GM19193 (cell line): ENCODE measurements around the gene GRM1.

Source experiments
- POLR2A ChIP-seq: IDR thresholded peaks from 4 replicates; pipeline ENCODE4 v1.6.1; 2011; ENCODE audit not compliant: insufficient read depth, insufficient read length; ENCODE audit errors: extremely low read depth

Gene GRM1

DNA sequence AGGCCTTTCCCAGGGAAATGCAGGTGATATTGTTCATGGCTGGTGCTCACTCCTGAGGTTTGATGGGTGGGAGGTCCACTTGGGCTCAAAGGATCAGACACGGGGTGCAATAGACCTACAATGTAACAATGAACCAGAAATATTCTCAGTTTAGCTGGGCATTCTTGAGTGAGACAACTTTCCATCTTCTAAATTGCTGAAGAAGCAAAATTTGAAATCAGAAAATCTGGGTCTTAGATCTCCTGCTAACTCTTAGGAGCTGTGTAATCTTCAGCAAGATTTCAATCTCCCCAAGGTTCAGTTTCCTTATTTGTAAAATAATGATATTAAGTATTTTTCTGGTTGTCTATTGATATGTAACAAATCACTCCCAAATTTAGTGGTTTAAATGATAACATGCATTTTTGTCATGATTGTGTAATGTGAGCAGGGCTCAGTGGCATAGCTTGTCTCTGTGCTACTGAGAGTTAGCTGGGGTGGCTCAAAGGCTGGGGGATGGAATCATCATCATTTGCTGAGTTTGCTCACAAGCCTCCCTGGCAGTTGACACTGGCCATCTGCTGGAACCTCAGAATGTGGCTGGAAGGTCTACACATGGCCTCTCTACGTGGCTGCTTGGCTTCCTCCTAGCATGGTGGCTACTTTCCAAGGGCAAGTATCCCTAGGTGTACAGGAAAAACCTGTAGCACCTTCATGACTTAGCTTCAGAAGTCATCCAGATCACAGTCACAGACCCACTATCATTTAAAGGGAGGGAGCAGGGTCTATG is 98.8 kb downstream of the GRM1 start:
- TF ChIP-seq POLR2A = no peak

- TF ChIP-seq POLR2A = no peak
These were observed 105.0 kb downstream of the GRM1 start for GRCh38 chr6:146133866-146134265.

GRCh38 chr6:146135167-146135566 is 106.3 kb downstream of the GRM1 start:
- no peak for TF ChIP-seq POLR2A

DNA sequence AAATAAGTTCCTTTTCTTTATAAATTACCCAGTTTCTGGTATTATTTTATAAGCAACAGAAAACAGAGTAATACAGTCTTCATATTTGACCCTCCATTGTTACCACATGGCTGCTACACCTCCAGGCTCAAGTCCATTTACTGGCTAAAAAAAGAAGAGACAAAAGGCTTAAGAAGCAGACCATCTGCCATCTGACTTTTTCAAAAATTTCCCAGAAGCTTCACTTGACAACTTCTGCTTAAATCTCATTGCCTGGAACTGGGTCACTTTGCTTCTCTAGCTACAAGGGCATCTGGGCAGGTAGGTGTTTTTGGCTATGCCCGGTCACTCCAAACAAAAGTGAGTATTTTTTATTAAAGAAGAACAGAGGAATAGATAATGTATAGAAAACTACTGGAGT is 118.0 kb downstream of the GRM1 start:
- TF ChIP-seq POLR2A = no peak

DNA sequence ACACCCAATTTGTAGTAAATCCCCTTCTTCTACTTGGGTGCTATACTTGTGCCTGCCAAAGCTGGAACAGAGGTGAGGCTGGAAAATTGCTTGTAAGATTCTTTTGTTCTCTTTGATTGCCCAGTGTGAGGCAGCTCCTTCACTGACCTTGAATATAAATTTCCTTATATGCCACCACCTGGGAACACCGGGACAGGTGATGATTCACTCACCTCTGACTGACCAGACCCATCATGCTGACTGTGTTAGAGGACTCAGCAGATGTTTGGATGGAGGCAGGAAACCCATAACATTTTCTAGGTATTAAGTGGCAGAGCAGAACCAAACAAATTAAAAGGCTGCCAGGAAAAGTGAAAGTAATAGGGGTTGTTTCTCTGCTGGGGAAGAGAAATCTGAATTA is 120.9 kb downstream of the GRM1 start:
- TF ChIP-seq POLR2A = no peak

DNA sequence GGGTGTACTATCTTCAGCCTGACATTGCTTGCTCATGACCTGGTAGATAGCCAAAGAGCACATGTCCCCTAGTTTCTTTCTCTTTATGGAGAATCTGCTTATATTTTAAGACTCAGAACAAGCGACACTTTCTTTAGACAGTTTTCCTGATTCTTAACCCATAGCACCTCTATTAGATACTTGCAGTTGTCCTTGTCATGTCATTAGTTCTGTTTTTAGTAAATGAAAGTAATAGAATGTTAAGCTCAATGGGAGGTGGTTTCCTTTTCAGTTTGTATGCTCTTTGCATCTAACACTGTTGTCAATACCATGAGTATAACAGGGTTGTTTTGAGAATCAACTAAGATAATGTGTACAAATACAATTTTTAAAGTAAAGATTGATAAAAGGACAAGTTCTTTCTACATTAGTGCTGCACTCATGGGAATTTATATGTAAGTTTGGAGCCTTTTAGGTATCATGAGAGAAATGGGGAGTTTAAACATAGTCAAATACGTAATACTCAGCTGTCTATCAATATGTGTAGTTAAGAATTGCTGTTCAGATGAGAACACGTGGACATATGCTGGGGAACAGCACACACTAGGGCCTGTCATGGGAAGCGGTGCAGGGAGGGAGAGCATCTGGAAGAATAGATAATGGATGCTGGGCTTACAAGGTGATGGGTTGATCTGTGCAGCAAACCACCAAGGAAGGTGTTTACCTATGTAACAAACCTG is 124.3 kb downstream of the GRM1 start:
- TF ChIP-seq POLR2A = no peak

GRCh38 chr6:146154197-146154596 is 125.3 kb downstream of the GRM1 start:
- no peak for TF ChIP-seq POLR2A

- TF ChIP-seq POLR2A = no peak
These were observed 132.8 kb downstream of the GRM1 start for GRCh38 chr6:146161664-146162063.

- TF ChIP-seq POLR2A = no peak
These were observed 141.0 kb downstream of the GRM1 start for GRCh38 chr6:146169872-146170271.

DNA sequence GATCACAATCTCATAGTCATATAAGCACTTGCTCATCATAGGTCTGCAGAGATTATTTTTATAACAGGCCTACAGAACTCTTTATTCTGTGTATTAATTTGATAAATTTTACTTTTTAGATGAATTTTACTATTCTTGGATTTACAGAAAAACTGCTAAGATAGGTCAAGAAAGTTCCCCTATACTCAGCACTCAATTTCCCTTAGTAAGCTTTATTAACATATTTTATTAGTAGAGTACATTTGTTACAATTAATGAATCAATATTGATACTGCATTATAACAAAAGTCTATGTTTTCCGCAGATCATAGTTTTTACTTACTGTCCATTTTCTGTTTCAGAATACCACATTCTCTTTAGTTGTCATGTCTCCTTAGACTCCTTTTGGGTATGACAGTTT is 148.9 kb downstream of the GRM1 start:
- no peak for TF ChIP-seq POLR2A

DNA sequence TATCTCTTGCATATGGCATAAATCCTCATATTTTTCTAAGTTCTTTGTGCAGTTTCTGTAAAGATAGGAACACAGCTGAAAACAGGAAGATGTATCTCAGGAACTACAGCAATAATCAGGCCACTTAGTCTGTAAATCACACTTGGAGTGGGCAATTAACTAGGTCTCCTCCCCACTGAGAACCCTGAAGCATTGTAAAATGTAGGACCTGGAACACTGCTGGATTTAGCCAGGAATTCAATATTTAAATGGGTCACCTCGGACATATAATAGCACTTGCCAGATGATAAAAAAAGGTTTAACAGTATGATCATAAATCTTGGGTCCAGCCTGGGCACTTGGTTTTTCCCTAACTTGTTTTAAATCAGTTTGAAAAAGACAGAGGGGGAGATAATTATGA is 155.0 kb downstream of the GRM1 start:
- TF ChIP-seq POLR2A = no peak

DNA sequence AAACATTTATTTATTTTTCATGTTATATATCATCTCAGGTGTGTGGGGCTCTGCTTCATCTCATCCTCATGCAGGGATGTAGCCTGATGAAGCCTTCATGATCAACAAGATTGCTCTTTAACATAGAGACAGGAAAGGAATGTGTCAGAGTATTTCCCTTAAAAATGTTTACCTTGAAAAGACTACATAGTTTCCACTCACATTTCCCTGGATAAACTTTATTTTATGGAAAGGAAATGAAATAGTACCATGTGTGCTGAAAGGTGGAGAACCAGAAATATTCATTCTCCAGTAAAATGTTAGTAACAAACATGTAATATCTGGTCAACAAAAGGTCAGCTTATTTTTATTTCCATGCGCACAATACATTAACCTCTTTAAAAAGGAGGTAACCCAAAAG is 155.8 kb downstream of the GRM1 start:
- no peak for TF ChIP-seq POLR2A

DNA sequence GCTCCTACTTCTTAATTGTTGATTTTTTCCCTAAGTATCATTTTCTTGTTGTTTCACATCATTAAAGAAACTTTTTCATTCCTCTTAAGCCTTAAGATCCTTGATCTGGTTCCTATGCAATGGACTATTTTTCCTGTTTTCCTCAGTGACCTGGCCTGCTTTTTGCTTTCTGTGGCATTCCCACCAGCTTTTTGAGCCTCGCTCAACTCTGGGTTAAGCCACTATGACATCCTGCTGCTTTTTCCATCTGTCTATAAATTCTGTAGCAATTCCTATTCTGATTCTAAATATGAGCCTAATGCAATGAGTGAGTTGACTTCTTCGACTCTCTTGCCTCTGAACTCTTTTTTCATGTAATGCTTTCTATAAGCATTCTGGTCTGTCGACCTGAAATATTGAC is 160.3 kb downstream of the GRM1 start:
- TF ChIP-seq POLR2A = no peak

DNA sequence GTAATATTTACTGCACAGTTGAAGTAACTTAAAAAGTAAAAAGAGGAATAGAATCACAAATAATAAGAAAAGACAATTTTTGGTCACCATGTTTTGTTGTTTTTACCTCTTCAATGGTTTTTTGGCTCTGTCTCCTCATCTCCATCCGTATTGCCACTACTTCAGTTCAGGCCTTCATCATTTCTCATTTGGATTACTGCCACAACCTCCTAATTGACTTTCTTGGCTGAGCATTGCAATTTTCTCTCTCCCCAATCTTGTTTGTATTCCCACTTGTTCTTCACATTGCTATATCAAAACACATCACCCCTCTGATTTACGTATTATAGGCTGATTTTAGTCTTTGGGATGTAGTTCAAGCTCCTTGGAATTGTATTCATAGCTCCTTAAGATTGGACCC is 161.7 kb downstream of the GRM1 start:
- TF ChIP-seq POLR2A = no peak

DNA sequence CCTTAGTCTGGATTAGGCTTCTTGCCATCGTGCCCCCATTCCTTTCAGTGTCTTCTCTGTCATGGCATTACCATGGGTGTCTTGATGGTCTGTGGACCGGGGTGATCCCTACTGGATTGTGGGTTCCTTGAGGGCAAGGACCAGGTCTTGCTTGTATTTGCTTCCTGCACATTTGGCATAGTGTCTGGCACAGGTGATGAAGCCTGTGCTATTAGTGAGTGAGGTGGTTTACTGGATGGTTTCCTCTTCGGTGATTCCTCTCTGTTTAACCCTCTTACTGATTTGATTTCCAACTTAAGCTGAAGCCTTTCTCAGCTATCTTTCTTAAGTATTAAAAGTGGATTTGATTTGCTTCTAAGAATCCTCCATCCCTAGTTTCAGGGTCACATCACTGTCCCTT is 162.3 kb downstream of the GRM1 start:
- TF ChIP-seq POLR2A = no peak

- no peak for TF ChIP-seq POLR2A
These were observed 162.8 kb downstream of the GRM1 start for GRCh38 chr6:146191612-146192011.
